H1 (cell line): ENCODE data around the gene STARD7. TPM values are rescaled to one million over a fixed set of nuclear protein-coding genes. Genes with fewer than 3 reads are reported as not detected.

Experiments used
- ATF3 ChIP-seq: IDR thresholded peaks from 2 replicates; pipeline ENCODE4 v1.6.1; 2011; ENCODE audit warnings: low read depth, mild to moderate bottlenecking, low read length; ENCODE audit not compliant: insufficient read depth
- CBX5 ChIP-seq: fragments of 300-800, 300-1000 bp; sonication (generic); IDR thresholded peaks from 2 replicates; pipeline ENCODE4 v1.7.1; 2016; ENCODE audit warnings: antibody characterized with exemption, low read length, low read depth
- HDAC2 ChIP-seq, 2 experiments: fragments of 300-600 bp in 1 of 2; sonication (generic) in 1 of 2; IDR thresholded peaks; 2 replicates each; pipeline ENCODE4 v1.6.1; 2011 to 2012; ENCODE audit warnings: low read depth in 2 of 2, low read length in 2 of 2, mild to moderate bottlenecking in 2 of 2, moderate library complexity in 2 of 2, borderline replicate concordance in 1 of 2, inconsistent platforms in 1 of 2
- KDM1A ChIP-seq: fragments of 200-600, 300-600 bp; sonication (generic); IDR thresholded peaks from 2 replicates; pipeline ENCODE4 v1.7.1; 2016; ENCODE audit warnings: mild to moderate bottlenecking, low read length, borderline replicate concordance
- polyA plus RNA-seq, 7 experiments: library from polyadenylated mRNA; depleted of rRNA in 3 of 7; stranded (reverse) in 5 of 7; unstranded in 2 of 7; fragments of >200 nt in 5 of 7; fragments of 200-250 nt in 2 of 7; gene quantifications; 1 replicate in 5 of 7; 2 replicates in 1 of 7; 4 replicates in 1 of 7; pipeline versions ENCODE4 v1.2.1 to v1.2.3, GENCODE V29; 2011 to 2013; ENCODE audit warnings: missing spikeins in 2 of 7, mixed read lengths in 2 of 7
- total RNA-seq: library from RNA; stranded (reverse); fragmentation: NEBNext Ultra II Directional; extraction: Animal tissue kit (Norgen Biotek cat#: 25700); gene quantifications from 2 replicates; pipeline ENCODE4 v1.2.1, GENCODE V29; 2021

STARD7 gene
- total and polyA plus RNA-seq, 2 of the 8 experiments (the other 6 are each of a cell fraction or from before 2014, with no cell fraction given), result 89.1 to 200 TPM

GRCh38 chr2:96181529-96181928 is 27.1 kb downstream of the STARD7 start (continued):
- no peak for TF ChIP-seq ATF3
- no peak for TF ChIP-seq CBX5
- TF ChIP-seq HDAC2 (IDR thresholded peaks at IDR 0.05; ENCODE audit: borderline replicate concordance in 1 of 2, low read depth in 2 of 2, low read length in 2 of 2), result no peak
- no peak for TF ChIP-seq KDM1A
